SK-MEL-5 (cell line): ENCODE results near the gene SLC9B2. TPM values are rescaled to one million over a fixed set of nuclear protein-coding genes. Genes with fewer than 3 reads are reported as not detected.

Experiments used
- DNase-seq: peaks from one replicate; pipeline ENCODE4 v3.0.0-alpha.2; 2016; ENCODE audit warnings: low read depth, low spot score
- in situ Hi-C: cut with HindIII; loops from 2 replicates; pipeline ENCODE4 v1.10.0; 2016; ENCODE audit warnings: low sequenced_read_pairs, high pct_unique_total_duplicates, low pct_unique_long_range_greater_than_20kb
- polyA plus RNA-seq, 2 experiments: library from polyadenylated mRNA; depleted of rRNA; stranded (reverse); fragments of >200 nt; gene quantifications; 2 replicates each; pipeline ENCODE4 v1.2.3, GENCODE V29; 2015
- total RNA-seq: library from RNA; depleted of rRNA; stranded (reverse); fragments of >200 nt; shearing (Covaris generic); gene quantifications from 2 replicates; pipeline ENCODE4 v1.2.3, GENCODE V29; 2014; rRNA removed

The SLC9B2 gene, protein sequence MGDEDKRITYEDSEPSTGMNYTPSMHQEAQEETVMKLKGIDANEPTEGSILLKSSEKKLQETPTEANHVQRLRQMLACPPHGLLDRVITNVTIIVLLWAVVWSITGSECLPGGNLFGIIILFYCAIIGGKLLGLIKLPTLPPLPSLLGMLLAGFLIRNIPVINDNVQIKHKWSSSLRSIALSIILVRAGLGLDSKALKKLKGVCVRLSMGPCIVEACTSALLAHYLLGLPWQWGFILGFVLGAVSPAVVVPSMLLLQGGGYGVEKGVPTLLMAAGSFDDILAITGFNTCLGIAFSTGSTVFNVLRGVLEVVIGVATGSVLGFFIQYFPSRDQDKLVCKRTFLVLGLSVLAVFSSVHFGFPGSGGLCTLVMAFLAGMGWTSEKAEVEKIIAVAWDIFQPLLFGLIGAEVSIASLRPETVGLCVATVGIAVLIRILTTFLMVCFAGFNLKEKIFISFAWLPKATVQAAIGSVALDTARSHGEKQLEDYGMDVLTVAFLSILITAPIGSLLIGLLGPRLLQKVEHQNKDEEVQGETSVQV
- 9.1 and 13.1 TPM in 2 replicates for total RNA-seq
- polyA plus RNA-seq (2015; cell fraction: cytosol; rRNA removed), result 8.0 and 9.5 TPM in 2 replicates
- polyA plus RNA-seq (2015; cell fraction: nucleus; rRNA removed), result 8.8 and 10.8 TPM in 2 replicates

DNA sequence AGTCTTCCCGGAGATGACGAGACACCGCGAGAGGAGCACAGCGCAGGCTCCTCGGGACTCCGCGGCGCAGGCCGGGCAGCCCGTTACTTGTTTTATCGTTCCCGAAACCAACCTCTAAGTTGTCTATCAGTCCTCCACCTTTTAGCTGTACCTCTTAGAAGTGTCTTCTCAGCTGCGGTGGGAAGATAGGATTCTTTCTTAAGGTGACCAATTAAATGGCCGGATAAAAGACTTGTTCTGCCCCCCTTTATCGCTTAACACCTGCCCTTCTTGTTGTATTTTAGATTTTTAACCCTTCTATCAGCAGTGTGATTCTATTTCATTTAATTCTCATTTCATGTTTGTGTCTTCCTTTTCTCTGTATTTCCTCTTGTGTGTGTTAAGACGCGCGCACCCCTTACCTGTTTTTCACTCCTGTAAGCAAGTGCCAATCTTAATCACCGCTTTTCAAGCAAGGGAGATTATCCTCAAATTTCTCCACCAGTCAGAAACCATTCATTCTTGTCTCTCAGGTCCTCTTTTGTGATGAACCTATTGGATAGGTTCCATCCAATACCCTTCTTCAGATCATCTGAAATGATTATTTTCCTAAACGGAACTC is at the start of gene SLC9B2:
SLC9B2 (minus strand) TSS at position 15 of the 601 bp plus-strand sequence. CDS start 9,211 bp downstream, outside the sequence.
- in situ Hi-C loops, result no loop called here
- no peak for DNase-seq

DNA sequence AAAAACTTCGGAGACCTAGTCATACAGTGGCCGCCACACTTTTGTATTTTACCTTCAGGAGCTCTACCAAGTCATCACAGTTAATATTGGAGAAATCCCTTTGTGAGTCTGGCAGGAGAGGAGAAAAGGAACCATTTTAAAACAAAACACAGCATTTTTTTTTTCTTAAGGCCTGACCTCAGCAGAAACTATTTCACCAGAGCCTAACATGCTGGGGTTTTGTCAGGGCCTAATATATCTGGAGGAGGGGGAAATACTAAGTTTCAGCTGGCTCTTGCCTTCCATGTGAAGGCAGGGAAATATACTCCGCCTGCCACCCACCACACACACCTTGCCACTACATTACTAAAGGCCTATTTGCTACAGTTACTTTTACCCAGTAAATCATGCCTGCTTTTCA is 49.6 kb upstream of the SLC9B2 start:
- in situ Hi-C loops, result no loop called here
- DNase-seq, result no peak

- DNase-seq, result no peak
- in situ Hi-C loops, result no loop called here
Observed at GRCh38 chr4:103123114-103123513, 46.6 kb upstream of the SLC9B2 start.

DNA sequence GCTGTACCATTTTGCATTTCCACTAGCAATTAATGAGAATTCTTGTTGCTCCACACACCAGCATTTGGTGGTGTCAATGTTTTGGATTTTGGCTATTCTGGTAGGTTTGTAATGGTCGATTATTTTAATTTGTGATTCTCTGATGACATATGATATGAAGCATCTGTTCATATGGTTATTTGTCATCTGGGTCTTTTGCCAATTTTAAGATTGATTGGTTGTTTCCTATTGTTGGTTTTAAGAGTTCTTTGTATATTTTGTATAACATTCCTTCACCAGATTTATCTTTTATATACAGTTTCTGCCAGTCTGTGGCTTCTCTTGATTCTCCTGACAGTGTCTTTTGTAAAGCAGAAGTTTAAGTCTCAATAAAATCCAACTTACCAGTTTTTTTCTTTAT is 41.6 kb upstream of the SLC9B2 start:
- DNase-seq, result no peak
- in situ Hi-C loops, result no loop called here

GRCh38 chr4:103111598-103111997 is 35.0 kb upstream of the SLC9B2 start:
- in situ Hi-C loops, result no loop called here
- DNase-seq, result no peak

GRCh38 chr4:103108542-103108941 is 32.0 kb upstream of the SLC9B2 start:
- in situ Hi-C loops, result no loop called here
- DNase-seq, result no peak

- no peak for DNase-seq
- in situ Hi-C loops, result no loop called here
Observed at GRCh38 chr4:103105558-103106356, 29.2 kb upstream of the SLC9B2 start.

GRCh38 chr4:103104886-103105285 is 28.3 kb upstream of the SLC9B2 start:
- in situ Hi-C loops, result no loop called here
- DNase-seq, result no peak

GRCh38 chr4:103100691-103101090 is 24.1 kb upstream of the SLC9B2 start:
- in situ Hi-C loops, result no loop called here
- DNase-seq, result no peak

- in situ Hi-C loops, result no loop called here
- peak; percentile 91 for DNase-seq
Observed at GRCh38 chr4:103099691-103100392, 23.3 kb upstream of the SLC9B2 start, which contains the start of gene BDH2. Gene BDH2 (minus strand): TSS chr4:103099834. CDS start chr4:103096254, 3,580 bp downstream.

- DNase-seq, result peak; percentile 7
- in situ Hi-C loops, result no loop called here
Observed at GRCh38 chr4:103098756-103099440, 22.3 kb upstream of the SLC9B2 start.

DNA sequence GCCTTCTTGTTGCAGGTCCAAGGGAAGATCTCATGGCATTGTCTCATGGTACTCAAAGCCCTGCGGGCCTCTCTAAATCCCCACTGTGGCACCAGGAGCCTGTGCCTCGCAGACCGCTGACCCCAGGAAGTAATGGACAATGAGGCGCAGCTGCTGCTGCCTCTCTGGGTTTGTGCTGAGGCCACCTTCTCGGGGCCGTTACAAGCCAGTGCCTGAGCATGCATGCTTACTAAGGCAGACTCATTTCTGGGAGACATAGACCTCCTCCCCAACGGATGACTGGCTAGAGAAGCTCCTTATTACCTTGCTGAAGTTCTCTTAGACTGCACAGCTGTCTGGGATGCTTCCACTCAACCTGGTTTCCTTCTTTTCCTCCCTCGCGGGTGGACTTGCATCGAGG is 21.8 kb upstream of the SLC9B2 start:
- DNase-seq, result no peak
- in situ Hi-C loops, result no loop called here

DNA sequence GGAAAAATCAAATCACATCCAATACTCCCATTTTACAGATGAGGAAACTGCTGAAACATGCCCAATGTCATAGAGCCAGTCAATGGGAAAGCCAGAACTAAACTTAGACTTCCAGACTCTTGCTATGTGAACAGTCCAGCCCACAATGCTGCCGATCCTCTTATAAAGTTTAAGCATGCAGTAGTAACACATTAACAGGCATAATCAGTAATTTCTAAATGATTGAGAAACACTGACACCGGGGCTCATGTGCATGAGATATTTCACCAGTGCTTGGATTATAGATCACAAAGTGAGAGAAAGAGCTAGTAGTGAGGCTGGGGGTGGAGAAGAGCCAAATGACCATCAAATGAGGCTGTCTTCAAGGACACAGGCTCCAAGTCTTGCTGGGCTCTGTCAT is 20.6 kb upstream of the SLC9B2 start:
- in situ Hi-C loops, result no loop called here
- no peak for DNase-seq

DNA sequence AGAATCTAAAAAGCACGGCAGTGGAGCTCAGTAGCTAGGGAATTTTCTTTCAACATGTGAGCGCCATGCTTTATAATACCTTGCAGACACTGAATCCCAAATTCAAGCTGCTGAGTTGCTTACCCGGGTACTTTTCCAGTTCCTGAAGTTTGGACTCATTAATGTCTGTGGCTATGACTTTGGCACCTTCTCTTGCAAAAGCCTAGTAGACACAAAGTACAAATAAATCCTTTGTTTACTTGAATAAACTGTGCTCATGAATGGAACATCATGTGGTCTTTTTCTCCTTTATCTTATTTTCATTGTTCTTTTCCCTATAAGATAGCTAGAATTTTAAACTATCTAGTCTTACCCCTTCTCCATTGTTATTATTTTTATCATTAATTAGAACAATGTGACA is 18.5 kb upstream of the SLC9B2 start:
- in situ Hi-C loops, result no loop called here
- DNase-seq, result peak; percentile 9

- in situ Hi-C loops, result no loop called here
- no peak for DNase-seq
Observed at GRCh38 chr4:103092245-103092644, 15.7 kb upstream of the SLC9B2 start.

DNA sequence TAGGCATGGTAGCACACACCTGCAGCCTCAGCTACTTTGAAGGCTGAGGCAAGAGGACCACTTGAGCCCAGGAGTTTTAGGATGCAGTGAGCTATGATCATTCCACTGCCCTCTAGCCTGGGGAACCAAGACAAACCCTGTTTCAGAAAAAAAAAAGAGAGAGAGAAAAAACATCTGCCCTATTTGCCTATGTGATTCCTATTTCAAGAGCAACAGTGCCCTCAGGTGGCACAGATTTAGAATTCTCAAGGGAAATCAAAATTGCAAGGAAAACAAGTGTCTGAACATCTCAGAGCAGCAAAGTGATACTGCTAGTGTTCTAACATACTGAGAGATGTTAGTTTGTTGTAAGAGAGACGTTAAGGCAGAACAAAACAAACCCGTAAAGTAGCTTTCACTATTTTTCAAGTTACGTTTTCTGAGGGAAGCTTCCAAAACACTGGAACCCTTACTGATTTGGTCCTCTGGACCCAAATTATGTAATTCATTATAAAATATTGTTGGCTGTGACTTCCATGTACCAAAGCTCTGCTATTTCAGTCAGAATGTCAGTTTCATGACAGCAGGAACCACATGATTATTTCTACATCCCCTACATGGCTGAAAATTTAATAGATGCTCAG is 15.2 kb upstream of the SLC9B2 start:
- in situ Hi-C loops, result no loop called here
- DNase-seq, result peak; percentile 72
